ENCODE measurements around the gene AKAP13.

- TF ChIP-seq RFX5 (IDR thresholded peaks at IDR 0.05) (no peak), CTCF (IDR thresholded peaks at IDR 0.05) (no peak), RNF2 (IDR thresholded peaks at IDR 0.05; ENCODE audit: borderline replicate concordance, low read depth) (no peak)
Observed at GRCh38 chr15:85408270-85408746, 27.9 kb downstream of the AKAP13 start.
